IPS-NIHi7 (cell line): ENCODE results near the gene ZDHHC11B.
"Not testable (repeated sequence)": the region's sequence is repeated elsewhere in the genome, so short reads cannot be mapped to it uniquely, and the experiment has no call there.

Experiments
- DNase-seq: peaks from one replicate; pipeline ENCODE4 v3.0.0; 2012; ENCODE audit warnings: mixed read lengths; ENCODE audit errors: extremely low spot score

ZDHHC11B gene

DNA sequence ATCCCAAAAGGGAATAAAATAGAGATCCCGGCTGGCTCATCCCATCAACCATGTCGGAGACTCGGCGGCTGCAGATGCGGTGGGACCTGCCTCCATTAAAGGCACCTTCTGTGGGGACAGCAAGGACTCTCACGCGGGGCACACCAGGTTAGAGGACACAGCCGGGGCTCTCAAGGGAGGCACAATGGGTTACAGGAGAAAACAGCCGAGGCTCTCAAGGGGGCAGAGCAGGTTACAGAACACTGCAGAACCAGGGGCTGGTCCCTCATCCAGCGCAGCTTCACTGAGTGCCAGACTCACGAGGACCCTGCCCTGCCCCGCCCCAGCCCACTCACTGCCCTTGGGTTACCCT is 98.4 kb downstream of the ZDHHC11B start:
- DNase-seq, result not testable (repeated sequence)

- DNase-seq, result no peak
Observed at GRCh38 chr5:685262-686171, 99.0 kb downstream of the ZDHHC11B start.

DNA sequence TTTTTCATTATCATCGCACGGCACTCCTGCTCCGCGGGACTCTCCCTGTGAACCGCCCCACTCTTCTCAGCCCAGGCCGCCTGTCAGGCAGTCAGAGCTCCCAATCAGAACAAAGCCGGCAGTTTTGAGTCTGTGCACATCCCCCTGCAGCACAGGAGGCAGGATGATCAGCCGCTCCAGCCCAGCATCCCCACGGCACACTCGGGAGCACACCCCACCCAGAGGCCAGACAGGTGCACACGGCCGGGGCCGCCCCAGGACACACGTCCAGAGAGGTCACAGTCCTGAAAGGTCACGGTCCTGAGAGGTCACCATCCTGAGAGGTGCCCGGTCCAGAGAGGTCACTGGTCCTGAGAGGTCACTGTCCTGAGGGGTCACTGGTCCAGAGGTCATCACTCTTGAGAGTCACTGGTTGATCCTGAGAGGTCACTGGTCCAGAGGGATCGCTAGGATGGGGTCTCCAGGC is 99.7 kb downstream of the ZDHHC11B start:
- DNase-seq, result no peak

DNA sequence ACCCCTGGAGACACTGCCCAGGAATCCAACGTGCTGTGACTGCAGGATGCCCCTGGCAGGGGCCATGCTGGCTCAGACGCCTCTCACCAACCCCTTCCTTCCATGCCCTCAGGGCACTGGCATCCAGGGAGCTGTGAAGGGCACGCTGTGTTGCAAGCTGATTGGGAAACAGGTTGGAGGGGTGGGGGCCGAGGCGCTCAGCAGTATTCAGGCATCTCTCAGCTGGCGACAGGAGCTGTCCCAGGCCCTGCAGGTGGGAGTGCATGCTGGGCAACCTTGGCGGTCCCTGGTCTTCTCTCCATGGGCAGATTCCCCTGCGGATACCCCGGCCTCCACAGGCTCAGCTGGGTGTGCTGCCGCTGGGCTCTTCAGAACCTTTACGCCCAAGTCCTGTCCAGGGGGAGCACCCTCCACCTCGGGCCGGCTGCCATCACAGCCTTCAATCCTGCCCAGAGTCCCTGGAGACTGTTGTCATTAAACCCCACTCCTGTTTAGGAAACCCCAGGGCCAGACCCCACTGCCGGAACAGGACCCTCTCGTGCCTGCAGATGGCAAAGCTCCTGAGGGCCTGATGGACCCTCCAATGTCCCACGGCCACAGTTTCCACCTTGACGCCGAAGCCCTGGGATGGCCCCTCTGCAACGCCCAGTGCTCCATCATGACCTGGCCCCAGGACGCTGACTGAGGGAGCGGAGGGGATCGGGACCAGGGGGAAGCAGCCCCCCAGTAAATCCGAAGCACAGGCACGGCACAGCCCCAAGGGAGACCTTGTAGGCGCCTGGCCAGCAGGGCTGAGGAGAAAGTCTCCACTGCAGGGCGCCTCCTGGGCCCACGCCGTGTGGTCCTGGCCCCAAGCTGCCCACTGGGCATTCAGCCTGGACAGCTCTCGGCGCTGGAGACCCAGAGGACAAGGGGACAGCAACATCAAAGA is 100.7 kb downstream of the ZDHHC11B start:
- no peak for DNase-seq

DNA sequence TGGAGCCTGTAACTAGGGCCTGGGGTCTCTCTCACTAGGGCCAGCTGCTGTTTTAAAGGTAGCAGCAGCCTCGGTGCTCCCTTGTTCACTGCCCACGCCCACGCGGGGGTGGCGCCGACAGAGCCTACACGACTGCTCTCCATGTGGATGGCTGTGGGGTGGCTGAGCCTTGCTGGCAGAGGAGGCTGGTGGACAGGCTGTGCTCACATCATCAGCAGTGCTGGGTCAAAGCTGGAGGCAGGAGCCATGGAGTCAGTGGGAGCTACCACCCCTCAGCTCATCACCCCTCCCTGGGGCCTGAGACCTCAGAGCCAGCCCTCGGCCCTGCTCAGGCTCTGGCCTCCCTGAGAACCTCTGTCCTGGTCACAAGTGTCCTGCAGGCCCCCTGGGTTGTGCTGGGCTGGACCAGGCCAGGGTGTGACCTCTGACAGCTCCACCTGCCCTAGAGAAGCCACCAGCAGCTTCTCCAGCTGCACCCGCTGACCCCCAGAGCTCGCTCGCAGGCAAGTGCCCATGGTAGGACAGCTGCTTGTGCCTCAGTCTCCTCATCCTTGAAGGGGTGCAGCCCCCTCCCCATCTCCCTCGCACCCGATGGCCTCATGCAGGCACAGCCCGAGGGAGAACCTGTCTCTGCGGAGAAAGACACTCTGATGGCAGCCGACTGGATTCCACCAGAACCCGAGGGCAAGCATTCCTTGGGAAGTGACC is 101.7 kb downstream of the ZDHHC11B start:
- not testable (repeated sequence) for DNase-seq

GRCh38 chr5:682216-682615 is 102.3 kb downstream of the ZDHHC11B start:
- not testable (repeated sequence) for DNase-seq

DNA sequence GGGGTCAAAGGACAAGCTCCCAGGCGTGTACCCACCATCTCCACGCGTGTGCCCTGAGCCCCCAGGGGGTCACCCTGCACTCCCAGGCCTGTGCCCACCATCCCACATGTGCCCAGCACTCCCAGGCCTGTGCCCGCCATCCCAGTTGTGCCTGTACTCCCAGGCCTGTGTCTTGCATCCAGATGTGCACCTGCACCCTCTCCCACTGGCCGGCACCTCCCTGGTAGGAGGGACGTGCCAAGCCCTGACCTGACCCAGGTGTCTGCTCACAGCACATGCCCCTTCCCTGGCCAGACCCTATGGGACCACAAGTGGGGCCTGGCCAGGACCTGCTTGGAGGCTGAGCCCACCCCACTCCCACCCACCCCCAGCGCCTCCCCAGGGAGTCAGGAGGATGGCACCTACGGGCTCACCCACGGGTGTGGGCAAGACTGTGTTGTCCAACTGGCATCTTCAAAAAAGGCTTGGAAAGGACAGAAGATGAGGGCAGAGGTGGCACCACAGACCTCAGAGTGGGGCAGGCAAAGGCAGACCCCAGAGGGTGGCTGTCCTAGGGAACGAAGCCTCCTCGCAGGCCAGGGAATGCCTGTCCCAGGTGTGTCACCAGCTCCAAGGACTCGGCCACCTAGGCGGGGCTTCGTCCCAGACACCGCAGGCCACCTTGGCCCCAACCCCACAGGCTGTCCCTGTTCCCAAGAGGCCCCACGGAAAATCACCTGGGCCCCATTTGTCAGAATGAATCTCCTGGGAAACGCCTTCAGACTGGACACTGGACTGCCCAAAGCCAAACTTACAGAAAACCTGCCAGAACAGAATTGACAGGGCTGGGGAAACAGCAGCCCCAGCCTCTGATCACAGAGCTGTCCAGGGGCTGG is 103.0 kb downstream of the ZDHHC11B start:
- not testable (repeated sequence) for DNase-seq

DNA sequence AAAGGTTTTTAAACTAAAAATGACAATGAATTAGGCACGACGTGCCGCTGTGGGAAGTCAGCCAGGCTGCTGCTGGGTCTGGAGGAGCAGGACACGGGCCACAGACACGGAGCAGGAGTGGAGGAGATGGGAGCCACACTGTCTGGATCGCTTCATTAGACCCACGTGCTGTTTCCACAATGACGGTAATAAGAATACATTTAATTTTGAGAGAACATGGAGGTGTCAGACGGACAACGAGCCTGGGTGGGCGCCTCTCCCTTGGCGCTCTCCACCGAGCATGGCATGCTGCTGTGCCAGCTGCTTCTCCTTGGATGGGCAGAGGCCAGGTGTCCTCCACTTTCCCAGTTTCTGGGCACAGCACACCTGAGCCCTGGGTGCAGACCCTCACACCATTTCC is 103.7 kb downstream of the ZDHHC11B start:
- not testable (repeated sequence) for DNase-seq

- DNase-seq, result not testable (repeated sequence)
Observed at GRCh38 chr5:680118-680795, 104.3 kb downstream of the ZDHHC11B start.

GRCh38 chr5:679166-679895 is 105.2 kb downstream of the ZDHHC11B start:
- DNase-seq, result not testable (repeated sequence)

DNA sequence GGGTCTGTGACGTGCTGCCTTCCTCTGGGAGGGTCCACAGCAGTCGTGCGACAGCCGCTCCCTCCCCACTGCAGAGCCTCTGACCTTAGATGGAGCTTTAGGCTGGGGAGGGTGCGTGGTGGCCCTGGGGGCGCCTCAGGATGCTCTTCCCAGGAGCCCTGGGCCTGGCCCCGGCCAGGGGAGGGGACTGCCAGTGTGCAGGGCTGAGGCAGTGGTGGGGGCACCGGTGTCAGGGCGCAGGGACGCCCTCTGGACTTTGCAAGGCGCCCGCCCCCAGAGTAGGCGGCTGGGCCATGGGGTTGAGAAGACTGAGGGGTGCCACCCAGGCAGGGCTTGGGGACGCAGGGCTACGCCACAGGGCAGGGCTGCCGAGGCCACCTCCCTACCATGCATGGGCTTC is 106.0 kb downstream of the ZDHHC11B start:
- not testable (repeated sequence) for DNase-seq

DNA sequence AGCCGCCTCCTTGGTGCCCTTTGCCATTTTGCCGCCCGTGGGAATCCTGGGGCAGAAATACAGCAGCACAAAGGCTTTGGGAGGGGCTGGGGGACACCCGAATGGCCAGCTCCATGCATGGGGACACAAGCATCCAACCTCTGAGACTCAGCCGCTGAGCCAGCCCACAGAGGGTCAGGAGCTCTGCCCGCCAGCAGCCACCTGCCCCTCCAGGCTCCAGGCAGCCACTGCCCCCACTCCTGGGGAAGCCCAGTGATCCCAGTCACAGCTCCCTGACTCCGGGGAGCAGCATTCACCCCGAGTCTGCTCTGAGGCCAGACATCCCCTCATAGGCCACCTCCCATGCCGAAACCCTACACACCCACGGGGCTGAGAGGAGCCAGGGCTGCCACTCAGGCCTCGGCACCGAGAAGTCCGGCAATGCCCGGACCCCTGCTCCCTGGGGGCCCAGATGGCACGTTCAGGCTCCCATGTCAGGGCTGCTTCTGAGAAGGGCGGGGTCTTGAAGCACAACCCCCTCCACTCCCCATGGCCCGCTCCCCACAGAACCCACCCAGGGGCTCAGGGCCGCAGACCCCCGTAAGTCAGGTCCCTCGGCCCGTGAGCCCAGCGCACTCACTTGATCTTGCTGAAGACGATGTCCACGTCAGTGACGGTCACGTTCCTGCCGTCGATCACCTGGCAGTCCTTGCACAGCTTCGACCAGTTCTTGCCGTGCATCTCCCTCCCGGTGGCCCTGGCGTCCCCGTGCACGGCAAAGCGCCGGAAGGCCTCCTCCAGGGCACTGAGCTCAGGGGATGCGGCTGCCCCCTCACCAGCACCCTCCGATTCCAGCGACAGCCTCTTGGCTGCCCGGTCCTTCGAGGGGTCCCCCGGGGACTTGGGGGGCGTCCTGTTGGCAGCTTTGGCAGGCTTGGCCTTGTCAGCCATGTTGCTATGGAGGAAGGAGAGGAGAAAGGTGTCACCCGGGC is 107.1 kb downstream of the ZDHHC11B start:
- no peak for DNase-seq

DNA sequence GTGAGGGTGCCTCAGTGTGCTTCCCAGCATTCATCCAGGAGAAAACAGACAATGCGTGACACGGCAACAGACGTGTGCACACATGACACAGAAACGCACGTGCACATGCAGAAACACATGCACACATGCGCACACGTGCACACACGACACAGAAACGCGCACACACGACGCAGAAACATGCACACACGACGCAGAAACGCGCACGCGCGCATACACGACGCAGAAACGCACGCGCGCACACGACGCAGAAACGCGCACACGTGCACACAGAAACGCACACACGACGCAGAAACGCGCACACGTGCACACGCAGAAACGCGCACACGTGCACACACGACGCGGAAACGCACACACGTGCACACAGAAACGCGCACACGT is 107.8 kb downstream of the ZDHHC11B start:
- DNase-seq, result no peak

GRCh38 chr5:675871-676698 is 108.4 kb downstream of the ZDHHC11B start:
- DNase-seq, result no peak

- no peak for DNase-seq
Observed at GRCh38 chr5:675111-675870, 109.2 kb downstream of the ZDHHC11B start.

GRCh38 chr5:674630-675011 is 109.9 kb downstream of the ZDHHC11B start:
- DNase-seq, result no peak
